ENCODE measurements around the gene JADE2. TPM values are rescaled to one million over a fixed set of nuclear protein-coding genes. Genes with fewer than 3 reads are reported as not detected.
"Not testable (repeated sequence)": the region's sequence is repeated elsewhere in the genome, so short reads cannot be mapped to it uniquely, and the experiment has no call there.

Gene JADE2
- total and polyA plus RNA-seq, 4 donors = 3.9 to 11.4 (median 5.5) TPM

GRCh38 chr5:134594797-134595457 is 69.5 kb downstream of the JADE2 start:
- TF ChIP-seq REST (IDR thresholded peaks at IDR 0.05) (no peak), TAF1 (conservative IDR thresholded peaks at IDR 0.05) (no peak), GABPA (IDR thresholded peaks at IDR 0.05 in 1 of 2, conservative IDR thresholded peaks at IDR 0.05 in 1 of 2) (no peak), ZBTB33 (IDR thresholded peaks at IDR 0.05) (no peak), FOXA1 (IDR thresholded peaks at IDR 0.05) (no peak), SP1 (IDR thresholded peaks at IDR 0.05) (no peak), EGR1 (IDR thresholded peaks at IDR 0.05; ENCODE audit: low read depth in 2 of 2) (no peak), MAX (IDR thresholded peaks at IDR 0.05) (no peak), RAD21 (IDR thresholded peaks at IDR 0.05) (no peak), HNF4G (IDR thresholded peaks at IDR 0.05) (no peak), JUND (IDR thresholded peaks at IDR 0.05) (no peak), FOXA2 (IDR thresholded peaks at IDR 0.05) (no peak)
- Histone ChIP-seq H3K4me3 (ENCODE audit: low read depth in 1 of 3, low read length in 3 of 3) (no peak overlapping the region), H3K4me1 (ENCODE audit: control insufficient read depth in 4 of 4, insufficient read depth in 4 of 4, low read length in 3 of 4) (peaks cover 0 to 7% (median 3%) of the 10 kb centered on the region in 4 donors), H3K9me3 (ENCODE audit: control insufficient read depth in 4 of 4, low read length in 3 of 4) (no peaks in the 10 kb centered on the region), H3K27ac (ENCODE audit: low read depth in 1 of 2, low read length in 2 of 2) (peak overlapping the region in 1 of 2 donors; percentile 6), H3K27me3 (ENCODE audit: control insufficient read depth in 4 of 4, insufficient read depth in 4 of 4, low read length in 3 of 4) (no peaks in the 10 kb centered on the region), H3K9ac (ENCODE audit: low read depth in 1 of 2, low read length in 2 of 2) (no peak overlapping the region), H3K36me3 (ENCODE audit: control insufficient read depth in 4 of 4, insufficient read depth in 3 of 4, low read depth in 1 of 4, low read length in 3 of 4) (no peaks in the 10 kb centered on the region)
- WGBS = 93% methylated on average over 3 of the region's 3 CpGs
- no peak for DNase-seq (ENCODE audit: low spot score)

- WGBS = 77% methylated on average over 3 of the region's 3 CpGs
- TF ChIP-seq RAD21 (IDR thresholded peaks at IDR 0.05) (no peak), FOXA1 (IDR thresholded peaks at IDR 0.05) (no peak), GABPA (IDR thresholded peaks at IDR 0.05 in 1 of 2, conservative IDR thresholded peaks at IDR 0.05 in 1 of 2) (no peak), FOXA2 (IDR thresholded peaks at IDR 0.05) (no peak), RXRA (IDR thresholded peaks at IDR 0.05) (no peak), ATF3 (IDR thresholded peaks at IDR 0.05) (no peak), REST (IDR thresholded peaks at IDR 0.05) (no peak), TAF1 (conservative IDR thresholded peaks at IDR 0.05) (no peak), SP1 (IDR thresholded peaks at IDR 0.05) (no peak), ZBTB33 (IDR thresholded peaks at IDR 0.05) (no peak)
- no peaks in the 10 kb centered on the region for H3K27me3 ChIP-seq (ENCODE audit: control insufficient read depth in 4 of 4, insufficient read depth in 4 of 4, low read length in 3 of 4)
- H3K27ac ChIP-seq (ENCODE audit: low read depth in 1 of 2, low read length in 2 of 2) = no peak overlapping the region
- no peak for DNase-seq (ENCODE audit: low spot score)
- H3K9me3 ChIP-seq (ENCODE audit: control insufficient read depth in 4 of 4, low read length in 3 of 4) = no peaks in the 10 kb centered on the region
- H3K9ac ChIP-seq (ENCODE audit: low read depth in 1 of 2, low read length in 2 of 2) = no peak overlapping the region
- H3K4me1 ChIP-seq (ENCODE audit: control insufficient read depth in 4 of 4, insufficient read depth in 4 of 4, low read length in 3 of 4) = peaks cover 0 to 7% (median 3%) of the 10 kb centered on the region in 4 donors
- H3K36me3 ChIP-seq (ENCODE audit: control insufficient read depth in 4 of 4, insufficient read depth in 3 of 4, low read depth in 1 of 4, low read length in 3 of 4) = no peaks in the 10 kb centered on the region
- H3K4me3 ChIP-seq (ENCODE audit: low read depth in 1 of 3, low read length in 3 of 3) = no peak overlapping the region
Observed at GRCh38 chr5:134595458-134595838, 70.0 kb downstream of the JADE2 start.

GRCh38 chr5:134599820-134600219 is 74.3 kb downstream of the JADE2 start:
- not testable (repeated sequence) for H3K9ac ChIP-seq (ENCODE audit: low read depth in 1 of 2, low read length in 2 of 2); H3K27me3 ChIP-seq (ENCODE audit: control insufficient read depth in 4 of 4, insufficient read depth in 4 of 4, low read length in 3 of 4); H3K4me1 ChIP-seq (ENCODE audit: control insufficient read depth in 4 of 4, insufficient read depth in 4 of 4, low read length in 3 of 4); H3K9me3 ChIP-seq (ENCODE audit: control insufficient read depth in 4 of 4, low read length in 3 of 4); H3K27ac ChIP-seq (ENCODE audit: low read depth in 1 of 2, low read length in 2 of 2); H3K4me3 ChIP-seq (ENCODE audit: low read depth in 1 of 3, low read length in 3 of 3); DNase-seq (ENCODE audit: low spot score)
- 95% methylated on average over 3 of the region's 3 CpGs for WGBS
- H3K36me3 ChIP-seq (ENCODE audit: control insufficient read depth in 4 of 4, insufficient read depth in 3 of 4, low read depth in 1 of 4, low read length in 3 of 4) = peaks cover 5 to 16% (median 11%) of the 10 kb centered on the region in 4 donors

Data from liver (tissue), 9 donors.